SU-DHL-6 (cell line): Measurements from ENCODE around the gene CLPSL2.

Source experiments
- H2AFZ ChIP-seq: fragments of 200-600 bp; sonication (generic); 2 replicates; pipeline ENCODE4 v1.6.1; 2014; ENCODE audit warnings: low read depth, mild to moderate bottlenecking, moderate library complexity, mixed read lengths, antibody characterized with exemption, low read length; ENCODE audit not compliant: severe bottlenecking
- H3F3A ChIP-seq: fragments of 200-600 bp; shearing (Covaris generic); 2 replicates; pipeline ENCODE4 v1.6.0; 2016; ENCODE audit warnings: antibody characterized with exemption, mild to moderate bottlenecking; ENCODE audit not compliant: insufficient read depth
- H3K27ac ChIP-seq: fragments of 200-600 bp; sonication (generic); 2 replicates; pipeline ENCODE4 v1.5.1; 2016; ENCODE audit warnings: low read depth, mild to moderate bottlenecking, low read length, moderate library complexity, mixed read lengths
- H3K27me3 ChIP-seq: fragments of 200-600 bp; sonication (generic), shearing (Covaris generic); 2 replicates; pipeline ENCODE4 v1.6.0; 2014; ENCODE audit warnings: mild to moderate bottlenecking, low read length
- H3K36me3 ChIP-seq: fragments of 200-600 bp; sonication (generic); 2 replicates; pipeline ENCODE4 v1.6.1; 2014; ENCODE audit warnings: mild to moderate bottlenecking, low read length, mixed read lengths
- H3K4me2 ChIP-seq: fragments of 300-600, 200-600 bp; shearing (Covaris generic), sonication (generic); 2 replicates; pipeline ENCODE4 v1.6.0; 2014; ENCODE audit warnings: low read length, low read depth, mild to moderate bottlenecking; ENCODE audit not compliant: poor library complexity, severe bottlenecking
- H3K4me3 ChIP-seq: fragments of 200-600 bp; sonication (generic); 2 replicates; pipeline ENCODE4 v1.5.1; 2014; ENCODE audit warnings: antibody characterized with exemption, low read length, mild to moderate bottlenecking, mixed read lengths; ENCODE audit not compliant: insufficient read depth, poor library complexity, severe bottlenecking
- H3K79me2 ChIP-seq: fragments of 200-600 bp; sonication (generic); 2 replicates; pipeline ENCODE4 v1.6.1; 2014; ENCODE audit warnings: mild to moderate bottlenecking, low read length, moderate library complexity; ENCODE audit not compliant: insufficient read depth
- H3K9ac ChIP-seq: fragments of 200-600 bp; sonication (generic); 2 replicates; pipeline ENCODE4 v1.7.0; 2014; ENCODE audit warnings: mild to moderate bottlenecking, low read length
- H3K9me2 ChIP-seq: fragments of 200-600 bp; sonication (generic); replicated peaks from 2 replicates; pipeline ENCODE4 v1.6.1; 2014; ENCODE audit warnings: low read length; ENCODE audit not compliant: insufficient read depth
- H3K9me3 ChIP-seq: fragments of 200-600 bp; sonication (generic); 2 replicates; pipeline ENCODE4 v1.6.1; 2014; ENCODE audit warnings: low read length, mixed read lengths; ENCODE audit not compliant: insufficient read depth
- H4K20me1 ChIP-seq: fragments of 200-600 bp; sonication (generic); 2 replicates; pipeline ENCODE4 v1.6.1; 2014; ENCODE audit warnings: low read depth, mild to moderate bottlenecking, antibody characterized with exemption, low read length, moderate library complexity, mixed read lengths
- CTCF ChIP-seq: fragments of 200-600 bp; sonication (generic); IDR thresholded peaks from one replicate; pipeline ENCODE4 v1.5.1; 2017; ENCODE audit warnings: antibody characterized with exemption, mild to moderate bottlenecking, low read length, moderate library complexity; ENCODE audit not compliant: insufficient read depth, poor library complexity, severe bottlenecking
- EZH2phosphoT487 ChIP-seq: fragments of 200-600 bp; sonication (generic), shearing (Covaris generic); conservative IDR thresholded peaks from 2 replicates; pipeline ENCODE4 v1.6.1; 2018; ENCODE audit warnings: mild to moderate bottlenecking, antibody characterized with exemption, low read length, moderate library complexity, mixed read lengths

The CLPSL2 gene

GRCh38 chr6:35776364-35777215 is at the start of gene CLPSL2:
Gene CLPSL2, plus strand, starts transcription at chr6:35776598. Its CDS starts 21 bp downstream, at chr6:35776619.
- Histone ChIP-seq H3F3A (no peaks in the 10 kb centered on the region), H3K36me3 (no peaks in the 10 kb centered on the region), H3K9me3 (no peaks in the 10 kb centered on the region), H3K4me3 (peak within 1 kb of the TSS; percentile 4), H3K9me2 (no peaks in the 10 kb centered on the region), H2AFZ (peak within 1 kb of the TSS; percentile 45), H3K9ac (peak within 1 kb of the TSS; percentile 8; the same call in 1 of the 2 replicates), H3K27me3 (no peaks in the 10 kb centered on the region), H3K4me2 (peak within 1 kb of the TSS; percentile 37), H3K27ac (no peak within 1 kb of the TSS), H3K79me2 (no peaks in the 10 kb centered on the region), H4K20me1 (no peaks in the 10 kb centered on the region)
- TF ChIP-seq EZH2phosphoT487 (peak; percentile 90; the same call in 1 of the 2 replicates), CTCF (no peak)

GRCh38 chr6:35727231-35727934 is 49.0 kb upstream of the CLPSL2 start:
- peak overlapping the region; percentile 80 for H2AFZ ChIP-seq

GRCh38 chr6:35727935-35728682 is 48.3 kb upstream of the CLPSL2 start:
- Histone ChIP-seq H3K9me2 (no peaks in the 10 kb centered on the region), H3K9ac (peak overlapping the region; percentile 76), H3F3A (peaks cover 55% of the 10 kb centered on the region), H3K4me2 (peak overlapping the region; percentile 78), H3K4me3 (peak overlapping the region; percentile 58), H4K20me1 (no peaks in the 10 kb centered on the region), H3K79me2 (no peaks in the 10 kb centered on the region), H3K27ac (peak overlapping the region; percentile 93), H3K9me3 (no peaks in the 10 kb centered on the region), H3K27me3 (no peaks in the 10 kb centered on the region), H2AFZ (peak overlapping the region; percentile 80), H3K36me3 (no peaks in the 10 kb centered on the region)
- TF ChIP-seq EZH2phosphoT487 = no peak
- TF ChIP-seq CTCF = no peak

More at GRCh38 chr6:35727231-35727934, 49.0 kb upstream of the CLPSL2 start:
- no peaks in the 10 kb centered on the region for H3K79me2 ChIP-seq
- H3K27me3 ChIP-seq = no peaks in the 10 kb centered on the region
- peak overlapping the region; percentile 93 for H3K27ac ChIP-seq
- peak overlapping the region; percentile 76 for H3K9ac ChIP-seq
- no peaks in the 10 kb centered on the region for H3K9me3 ChIP-seq
- peak overlapping the region; percentile 78 for H3K4me2 ChIP-seq
- H3K4me3 ChIP-seq = peak overlapping the region; percentile 58
- no peaks in the 10 kb centered on the region for H3K9me2 ChIP-seq
- no peaks in the 10 kb centered on the region for H4K20me1 ChIP-seq
- H3F3A ChIP-seq = peaks cover 51% of the 10 kb centered on the region
- H3K36me3 ChIP-seq = no peaks in the 10 kb centered on the region
- TF ChIP-seq EZH2phosphoT487 (no peak), CTCF (no peak)
